Transverse colon (tissue), 4 donors: ENCODE results near the gene KREMEN2. TPM values are rescaled to one million over a fixed set of nuclear protein-coding genes. Genes with fewer than 3 reads are reported as not detected.
A peak's percentile ranks its signal among the peaks of the same experiment; 100 is the strongest.

ENCODE experiments used
- DNase-seq: peaks from one replicate; pipeline ENCODE4 v3.0.0-alpha.2; 2019
- H3K27ac ChIP-seq, 4 donors: fragments of 200-600 bp; sonication (generic); 2 replicates each; pipeline ENCODE4 v1.5.1; 2016 to 2018; ENCODE audit warnings: inconsistent platforms in 4 of 4
- H3K27me3 ChIP-seq: fragments of 200-600 bp; sonication (generic); 2 replicates; pipeline ENCODE4 v1.5.1; 2017; ENCODE audit warnings: inconsistent platforms
- H3K36me3 ChIP-seq, 4 donors: fragments of 200-600 bp; sonication (generic); 2 replicates each; pipeline ENCODE4 v1.5.1; 2017 to 2019; ENCODE audit warnings: inconsistent platforms in 4 of 4
- H3K4me1 ChIP-seq, 4 donors: fragments of 200-600 bp; sonication (generic); 2 replicates each; pipeline ENCODE4 v1.5.1; 2017 to 2020; ENCODE audit warnings: inconsistent platforms in 4 of 4
- H3K4me3 ChIP-seq, 4 donors: fragments of 200-600 bp; sonication (generic); 1 replicate in 1 of 4; 2 replicates in 3 of 4; pipeline versions ENCODE4 v1.5.1 to v1.6.1; 2017 to 2019; ENCODE audit warnings: inconsistent platforms in 4 of 4
- H3K9me3 ChIP-seq, 2 donors: fragments of 200-600 bp; sonication (generic); 2 replicates each; pipeline ENCODE4 v1.5.1; 2017 to 2019; ENCODE audit warnings: inconsistent platforms in 2 of 2
- EP300 ChIP-seq: sonication (generic); formaldehyde crosslinking; IDR thresholded peaks from one replicate; pipeline ENCODE4 v1.6.1; 2017; ENCODE audit warnings: antibody characterized with exemption, low read depth
- POLR2A ChIP-seq: fragments of 450-650 bp; IDR thresholded peaks from one replicate; pipeline ENCODE4 v1.6.1; 2016; ENCODE audit warnings: antibody characterized with exemption, mild to moderate bottlenecking, moderate library complexity
- POLR2AphosphoS5 ChIP-seq, 3 donors: sonication (generic); formaldehyde crosslinking; IDR thresholded peaks; one replicate each; pipeline ENCODE4 v1.6.1; 2016; ENCODE audit warnings: antibody characterized with exemption in 3 of 3
- WGBS, 2 donors: methylation state at CpG; one replicate each; pipeline ENCODE4 v1.1.5; 2018; ENCODE audit warnings: low coverage in 1 of 2; 5-methylcytosine and 5-hydroxymethylcytosine counted together
- in situ Hi-C, 4 donors: fragments of 200-750 bp; cut with MboI; loops; one replicate each; pipeline versions ENCODE4 v1.15.0 to v1.15.1; 2017; ENCODE audit warnings: low sequenced_read_pairs in 3 of 4, low pct_ligation_motif_present in 1 of 4, low pct_unique_long_range_greater_than_20kb in 1 of 4
- intact Hi-C: fragments of 100-400 bp; cut with DNase I; formaldehyde crosslinking; loops from one replicate; pipeline ENCODE4 v1.15.1; 2023; ENCODE audit warnings: low total_unique reads
- total RNA-seq, 4 donors: library from RNA; depleted of rRNA; stranded (reverse); fragments of >200 nt; gene quantifications; one replicate each; pipeline ENCODE4 v1.1.0, GENCODE V29; 2016
- TF ChIP-seq, protein P1 (sequence below), 5 experiments: fragments of 200-600 bp in 3 of 5; fragments of 450-650 bp in 2 of 5; sonication (generic) in 3 of 5; IDR thresholded peaks; 1 replicate in 2 of 5; 2 replicates in 3 of 5; pipeline ENCODE4 v1.5.1; 2016 to 2017; ENCODE audit warnings: antibody characterized with exemption in 5 of 5, inconsistent platforms in 3 of 5, mild to moderate bottlenecking in 2 of 5, moderate library complexity in 1 of 5

The KREMEN2 gene
- total RNA-seq, 4 donors from 2014 or later, result 0.79 to 3.2 (median 1.1) TPM; not detected in 1

- no peak for DNase-seq
- Histone ChIP-seq H3K4me3 (no peak overlapping the region), H3K36me3 (no peaks in the 10 kb centered on the region), H3K4me1 (peaks cover 14 to 54% (median 30%) of the 10 kb centered on the region in 4 donors), H3K27ac (peak overlapping the region in 2 of 4 donors; percentile 85 to 91), H3K27me3 (peaks cover 68% of the 10 kb centered on the region), H3K9me3 (no peaks in the 10 kb centered on the region)
- in situ Hi-C loops, result no loop called here
- WGBS, 2 donors, result 78% methylated on average over 4 of the region's 4 CpGs; no CpG with 5 or more reads in 1 of the 2 donors
- intact Hi-C loops, result no loop called here
- no peak for TF ChIP-seq POLR2AphosphoS5 (IDR thresholded peaks at IDR 0.05)
- TF ChIP-seq EP300, result no peak
- TF ChIP-seq, protein P1, sequence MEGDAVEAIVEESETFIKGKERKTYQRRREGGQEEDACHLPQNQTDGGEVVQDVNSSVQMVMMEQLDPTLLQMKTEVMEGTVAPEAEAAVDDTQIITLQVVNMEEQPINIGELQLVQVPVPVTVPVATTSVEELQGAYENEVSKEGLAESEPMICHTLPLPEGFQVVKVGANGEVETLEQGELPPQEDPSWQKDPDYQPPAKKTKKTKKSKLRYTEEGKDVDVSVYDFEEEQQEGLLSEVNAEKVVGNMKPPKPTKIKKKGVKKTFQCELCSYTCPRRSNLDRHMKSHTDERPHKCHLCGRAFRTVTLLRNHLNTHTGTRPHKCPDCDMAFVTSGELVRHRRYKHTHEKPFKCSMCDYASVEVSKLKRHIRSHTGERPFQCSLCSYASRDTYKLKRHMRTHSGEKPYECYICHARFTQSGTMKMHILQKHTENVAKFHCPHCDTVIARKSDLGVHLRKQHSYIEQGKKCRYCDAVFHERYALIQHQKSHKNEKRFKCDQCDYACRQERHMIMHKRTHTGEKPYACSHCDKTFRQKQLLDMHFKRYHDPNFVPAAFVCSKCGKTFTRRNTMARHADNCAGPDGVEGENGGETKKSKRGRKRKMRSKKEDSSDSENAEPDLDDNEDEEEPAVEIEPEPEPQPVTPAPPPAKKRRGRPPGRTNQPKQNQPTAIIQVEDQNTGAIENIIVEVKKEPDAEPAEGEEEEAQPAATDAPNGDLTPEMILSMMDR (IDR thresholded peaks at IDR 0.05), result no peak
- no peak for TF ChIP-seq POLR2A
These were observed 44.6 kb downstream of the KREMEN2 start for GRCh38 chr16:3008690-3009037.

DNA sequence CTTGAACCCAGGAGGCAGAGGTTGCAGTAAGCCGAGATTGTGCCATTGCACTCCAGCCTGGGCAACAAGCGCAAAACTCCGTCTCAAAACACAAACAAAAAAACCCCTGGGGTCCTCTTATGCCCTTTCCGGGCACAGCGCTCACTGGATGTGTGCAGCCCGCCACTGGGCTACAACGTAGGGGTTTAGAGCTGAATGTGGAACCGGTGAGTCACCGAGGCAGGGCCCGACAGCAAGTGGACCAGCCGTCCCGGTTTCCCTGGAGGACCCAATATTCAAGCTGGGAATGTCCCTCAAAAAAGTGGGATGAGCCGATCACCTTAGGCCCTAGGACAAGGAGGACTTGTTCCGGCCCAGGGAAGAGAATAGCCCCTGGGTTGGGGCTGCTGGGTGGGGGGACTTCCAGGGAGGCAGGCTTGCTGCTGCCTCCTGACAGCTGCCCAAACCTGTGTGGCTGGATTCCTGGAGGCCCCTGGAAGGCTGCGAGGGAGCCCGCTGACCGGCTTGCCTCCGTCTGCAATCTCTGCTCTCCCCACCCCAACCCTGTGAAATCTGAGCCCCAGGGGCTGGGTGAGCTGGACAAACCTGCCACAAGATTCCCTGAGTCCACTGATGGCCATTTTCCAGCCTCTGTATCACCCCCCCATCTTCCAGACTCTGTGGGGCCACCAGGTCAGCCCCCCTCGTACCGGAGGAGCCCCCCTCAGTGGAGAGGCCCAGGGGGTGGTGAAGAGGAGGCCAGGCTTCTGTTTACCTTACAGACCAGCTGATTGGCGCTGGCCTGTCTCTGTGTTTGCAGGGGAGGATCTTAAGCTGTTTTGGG is 45.7 kb downstream of the KREMEN2 start:
- Histone ChIP-seq H3K27ac (no peak overlapping the region), H3K4me3 (no peak overlapping the region)

GRCh38 chr16:3010510-3010909 is 46.4 kb downstream of the KREMEN2 start:
- DNase-seq, result no peak
- Histone ChIP-seq H3K4me3 (no peak overlapping the region), H3K4me1 (peaks cover 14 to 50% (median 28%) of the 10 kb centered on the region in 4 donors), H3K9me3 (no peaks in the 10 kb centered on the region), H3K27me3 (peaks cover 72% of the 10 kb centered on the region), H3K27ac (no peak overlapping the region), H3K36me3 (no peaks in the 10 kb centered on the region)
- 89% methylated on average over 8 of the region's 8 CpGs; no CpG with 5 or more reads in 1 of the 2 donors for WGBS, 2 donors
- TF ChIP-seq POLR2AphosphoS5 (IDR thresholded peaks at IDR 0.05), result no peak
- no peak for TF ChIP-seq EP300
- no peak for TF ChIP-seq POLR2A
- TF ChIP-seq, protein P1 (IDR thresholded peaks at IDR 0.05), result no peak
- in situ Hi-C loops (no loop called here), intact Hi-C loops (no loop called here)

More for the DNA sequence above, 45.7 kb downstream of the KREMEN2 start:
- intact Hi-C loops, result no loop called here
- no peak for TF ChIP-seq POLR2AphosphoS5 (IDR thresholded peaks at IDR 0.05)
- TF ChIP-seq EP300, result no peak
- TF ChIP-seq, protein P1 (IDR thresholded peaks at IDR 0.05), result no peak
- no peak for TF ChIP-seq POLR2A
- Histone ChIP-seq H3K36me3 (no peaks in the 10 kb centered on the region), H3K4me1 (peaks cover 14 to 53% (median 30%) of the 10 kb centered on the region in 4 donors), H3K27me3 (peaks cover 76% of the 10 kb centered on the region), H3K9me3 (no peaks in the 10 kb centered on the region)
- WGBS, 2 donors, result 55% methylated on average over 21 of the region's 21 CpGs; no CpG with 5 or more reads in 1 of the 2 donors
- in situ Hi-C loops, result no loop called here
- DNase-seq, result peak; percentile 49

- Histone ChIP-seq H3K27me3 (peaks cover 59% of the 10 kb centered on the region), H3K27ac (no peak overlapping the region), H3K4me3 (no peak overlapping the region), H3K36me3 (no peaks in the 10 kb centered on the region), H3K9me3 (no peaks in the 10 kb centered on the region), H3K4me1 (peaks cover 8 to 33% (median 14%) of the 10 kb centered on the region in 4 donors)
- DNase-seq, result no peak
- WGBS, 2 donors, result 18% methylated on average over 18 of the region's 19 CpGs; no CpG with 5 or more reads in 1 of the 2 donors
- intact Hi-C loops, result no loop called here
- in situ Hi-C loops, result no loop called here
- TF ChIP-seq, protein P1 (IDR thresholded peaks at IDR 0.05), result no peak
- no peak for TF ChIP-seq EP300
- no peak for TF ChIP-seq POLR2A
- no peak for TF ChIP-seq POLR2AphosphoS5 (IDR thresholded peaks at IDR 0.05)
These were observed 48.2 kb downstream of the KREMEN2 start for GRCh38 chr16:3012246-3012645.
